Measurements from ENCODE around the gene PDE9A. TPM values are rescaled to one million over a fixed set of nuclear protein-coding genes. Genes with fewer than 3 reads are reported as not detected.

Gene PDE9A
- total and polyA plus RNA-seq, 2 donors (not counting 3 experiments of a cell fraction or from before 2014, with no cell fraction given) = 0.28 to 2.2 TPM

DNA sequence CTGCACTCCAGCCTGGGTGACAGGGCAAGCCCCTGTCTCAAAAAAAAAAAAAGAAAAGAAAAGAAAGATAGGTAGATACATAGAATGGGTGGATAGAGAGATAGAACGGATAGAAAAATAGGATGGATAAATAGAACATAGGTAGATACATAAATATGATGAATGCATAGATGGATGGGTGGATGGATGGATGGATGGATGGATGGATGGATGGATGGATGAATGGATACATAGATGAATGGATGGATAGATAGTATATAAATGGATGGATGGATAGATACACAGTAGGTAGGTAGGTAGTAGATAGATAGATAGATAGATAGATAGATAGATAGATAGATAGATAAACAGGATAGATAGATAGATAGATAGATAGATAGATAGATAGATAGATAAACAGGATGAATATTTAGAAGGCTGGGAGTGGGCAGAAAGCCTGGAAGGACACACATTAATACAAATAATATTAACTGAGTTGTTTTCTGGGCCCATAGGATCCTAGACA, 87.0 kb downstream of the PDE9A start:
- FAIRE-seq = no peak
- Histone ChIP-seq H3K27me3 (ENCODE audit: control insufficient read depth in 2 of 2, insufficient read depth in 2 of 2, low read length in 2 of 2) (no peaks in the 10 kb centered on the region), H4K20me1 (replicated peaks; ENCODE audit: control insufficient read depth, extremely low read depth, insufficient read depth, low read length) (no peaks in the 10 kb centered on the region), H3K36me3 (ENCODE audit: control insufficient read depth in 2 of 2, extremely low read depth in 1 of 2, insufficient read depth in 2 of 2, low read length in 2 of 2) (no peaks in the 10 kb centered on the region), H2AFZ (ENCODE audit: low read depth, low read length) (no peak overlapping the region), H3K9ac (replicated peaks; ENCODE audit: extremely low read depth, insufficient read depth, low read length) (no peak overlapping the region), H3K9me1 (replicated peaks; ENCODE audit: control insufficient read depth, extremely low read depth, insufficient read depth, low read length) (no peaks in the 10 kb centered on the region), H3K4me3 (replicated peaks in 1 of 3; ENCODE audit: insufficient read depth in 1 of 3, low read depth in 1 of 3, low read length in 3 of 3) (no peak overlapping the region), H3K4me1 (ENCODE audit: control insufficient read depth, extremely low read depth, insufficient read depth, low read length) (no peaks in the 10 kb centered on the region), H3K4me2 (ENCODE audit: insufficient read depth, low read length) (no peak overlapping the region), H3K9me3 (replicated peaks; ENCODE audit: control insufficient read depth, insufficient read depth, low read length) (no peaks in the 10 kb centered on the region), H3K27ac (ENCODE audit: insufficient read depth, low read depth, low read length) (no peak overlapping the region), H3K79me2 (ENCODE audit: control insufficient read depth, insufficient read depth, low read length) (no peaks in the 10 kb centered on the region)
- TF ChIP-seq POLR2AphosphoS5 (IDR thresholded peaks at IDR 0.05; ENCODE audit: insufficient read depth, low read depth, low read length) (no peak), EZH2 (IDR thresholded peaks at IDR 0.05; ENCODE audit: borderline replicate concordance, low read depth, low read length, severe bottlenecking) (no peak), MYC (IDR thresholded peaks at IDR 0.05; ENCODE audit: low read depth, low read length) (no peak), JUN (IDR thresholded peaks at IDR 0.05; ENCODE audit: borderline replicate concordance, insufficient read depth, insufficient read length, low read depth) (no peak), GATA2 (IDR thresholded peaks at IDR 0.05; ENCODE audit: insufficient read depth, insufficient read length, low read depth, low read length) (no peak), MAX (IDR thresholded peaks at IDR 0.05; ENCODE audit: insufficient read depth, insufficient read length) (no peak), FOS (IDR thresholded peaks at IDR 0.05; ENCODE audit: borderline replicate concordance, insufficient read depth, low read length) (no peak), POLR2A (IDR thresholded peaks at IDR 0.05; ENCODE audit: low read depth, low read length) (no peak)
- TF ChIP-seq, protein P1, sequence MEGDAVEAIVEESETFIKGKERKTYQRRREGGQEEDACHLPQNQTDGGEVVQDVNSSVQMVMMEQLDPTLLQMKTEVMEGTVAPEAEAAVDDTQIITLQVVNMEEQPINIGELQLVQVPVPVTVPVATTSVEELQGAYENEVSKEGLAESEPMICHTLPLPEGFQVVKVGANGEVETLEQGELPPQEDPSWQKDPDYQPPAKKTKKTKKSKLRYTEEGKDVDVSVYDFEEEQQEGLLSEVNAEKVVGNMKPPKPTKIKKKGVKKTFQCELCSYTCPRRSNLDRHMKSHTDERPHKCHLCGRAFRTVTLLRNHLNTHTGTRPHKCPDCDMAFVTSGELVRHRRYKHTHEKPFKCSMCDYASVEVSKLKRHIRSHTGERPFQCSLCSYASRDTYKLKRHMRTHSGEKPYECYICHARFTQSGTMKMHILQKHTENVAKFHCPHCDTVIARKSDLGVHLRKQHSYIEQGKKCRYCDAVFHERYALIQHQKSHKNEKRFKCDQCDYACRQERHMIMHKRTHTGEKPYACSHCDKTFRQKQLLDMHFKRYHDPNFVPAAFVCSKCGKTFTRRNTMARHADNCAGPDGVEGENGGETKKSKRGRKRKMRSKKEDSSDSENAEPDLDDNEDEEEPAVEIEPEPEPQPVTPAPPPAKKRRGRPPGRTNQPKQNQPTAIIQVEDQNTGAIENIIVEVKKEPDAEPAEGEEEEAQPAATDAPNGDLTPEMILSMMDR (IDR thresholded peaks at IDR 0.05; ENCODE audit: extremely low read depth in 1 of 2, insufficient read depth in 1 of 2, low read depth in 1 of 2, low read length in 2 of 2) = no peak
- POLR2A ChIA-PET = no interaction called here
- no TSS peak for BruUV-seq (replicated peaks)
- no peak for DNase-seq (ENCODE audit: low read depth, low spot score)
- CTCF ChIA-PET = interaction anchor here (1.0 kb wide), 1 partner anchor 148 kb away, joined by 3 read pairs; no protein-coding TSS in a partner anchor
- intact Hi-C loops (cut with micrococcal nuclease) (no loop called here), dilution Hi-C loops (cut with MboI; ENCODE audit: extremely low pct_ligation_motif_present, low sequenced_read_pairs) (no loop called here)
